Esophagus squamous epithelium (tissue), 5 donors: Measurements from ENCODE around the gene IDH3A. TPM values are rescaled to one million over a fixed set of nuclear protein-coding genes. Genes with fewer than 3 reads are reported as not detected.
"Not testable (repeated sequence)": the region's sequence is repeated elsewhere in the genome, so short reads cannot be mapped to it uniquely, and the experiment has no call there.

ENCODE experiments used
- DNase-seq: peaks from one replicate; lab custom pipeline; 2025; lab: John Stamatoyannopoulos, UW
- H3K27ac ChIP-seq, 4 donors: fragments of 200-600 bp; sonication (generic); one replicate each; pipeline ENCODE4 v1.5.1; 2016 to 2019; ENCODE audit warnings: mild to moderate bottlenecking in 1 of 4
- H3K27me3 ChIP-seq, 4 donors: fragments of 200-600 bp; sonication (generic); 1 replicate in 3 of 4; 2 replicates in 1 of 4; pipeline versions ENCODE4 v1.5.1 to v1.6.0; 2017 to 2021; ENCODE audit warnings: antibody characterized with exemption in 1 of 4
- H3K36me3 ChIP-seq, 3 donors: fragments of 200-600 bp; sonication (generic); one replicate each; pipeline ENCODE4 v1.5.1; 2016 to 2019
- H3K4me1 ChIP-seq, 3 donors: fragments of 200-600 bp; sonication (generic); one replicate each; pipeline ENCODE4 v1.5.1; 2017 to 2019
- H3K4me3 ChIP-seq, 4 donors: fragments of 200-600 bp; sonication (generic); 1 replicate in 3 of 4; 2 replicates in 1 of 4; pipeline ENCODE4 v1.5.1; 2016 to 2019; ENCODE audit warnings: mild to moderate bottlenecking in 2 of 4, moderate library complexity in 1 of 4
- H3K9me3 ChIP-seq, 3 donors: fragments of 200-600 bp; sonication (generic); one replicate each; pipeline ENCODE4 v1.5.1; 2016 to 2019
- CTCF ChIP-seq, 6 experiments: fragments of 450-650 bp in 4 of 6; fragments of 200-600 bp in 2 of 6; sonication (generic) in 2 of 6; IDR thresholded peaks; one replicate each; pipeline ENCODE4 v1.5.1; 2016 to 2019; ENCODE audit warnings: antibody characterized with exemption in 6 of 6, mild to moderate bottlenecking in 4 of 6, moderate library complexity in 4 of 6
- POLR2A ChIP-seq, 4 donors: fragments of 450-650 bp; IDR thresholded peaks; one replicate each; pipeline ENCODE4 v1.6.1; 2017; ENCODE audit warnings: antibody characterized with exemption in 4 of 4, mild to moderate bottlenecking in 4 of 4, moderate library complexity in 3 of 4
- WGBS, 2 donors: methylation state at CpG; one replicate each; pipeline ENCODE4 v1.1.5; 2018; 5-methylcytosine and 5-hydroxymethylcytosine counted together
- intact Hi-C: fragments of 100-400 bp; cut with DNase I; formaldehyde crosslinking; loops from one replicate; pipeline ENCODE4 v1.15.0; 2022
- total RNA-seq, 4 donors: library from RNA; depleted of rRNA; stranded (reverse); fragments of >200 nt; gene quantifications; one replicate each; pipeline ENCODE4 v1.1.0, GENCODE V29; 2016
- donor health status: DM: yes; HTN: yes; CAD: no.

Gene IDH3A
- total RNA-seq, 4 donors from 2014 or later: 50.7 to 114 (median 83.8) TPM

- Histone ChIP-seq H3K4me3 (peak overlapping the region; percentile 67 to 94 (median 85)), H3K9me3 (no peaks in the 10 kb centered on the region), H3K27me3 (no peaks in the 10 kb centered on the region), H3K4me1 (peaks cover 5 to 54% (median 26%) of the 10 kb centered on the region in 3 donors), H3K36me3 (peaks cover 0 to 3% (median 0%) of the 10 kb centered on the region in 3 donors), H3K27ac (peak overlapping the region; percentile 74 to 94 (median 92))
- TF ChIP-seq CTCF (IDR thresholded peaks at IDR 0.05) (no peak), POLR2A (IDR thresholded peaks at IDR 0.05) (no peak)
- WGBS, 2 donors: 12 to 22% methylated on average over 9 to 14 of the region's 14 CpGs
- intact Hi-C loops: no loop called here
- no peak for DNase-seq
Observed at GRCh38 chr15:78148392-78149067, 632 bp upstream of the IDH3A start.

GRCh38 chr15:78149805-78150751 is 916 bp downstream of the IDH3A start:
- H3K4me3 ChIP-seq: peak overlapping the region; percentile 67 to 94 (median 85)

GRCh38 chr15:78151075-78151474 is 1.9 kb downstream of the IDH3A start:
- H3K4me1 ChIP-seq: peaks cover 11 to 68% (median 34%) of the 10 kb centered on the region in 3 donors
- H3K9me3 ChIP-seq, H3K27ac ChIP-seq, DNase-seq, intact Hi-C loops, H3K36me3 ChIP-seq, H3K27me3 ChIP-seq, H3K4me3 ChIP-seq: not testable (repeated sequence)
- 91 to 95% methylated on average over 6 to 8 of the region's 8 CpGs for WGBS, 2 donors

More at GRCh38 chr15:78149805-78150751, 916 bp downstream of the IDH3A start:
- H3K27ac ChIP-seq: peak overlapping the region; percentile 80 to 94 (median 92)
- no peaks in the 10 kb centered on the region for H3K9me3 ChIP-seq
- peaks cover 0 to 3% (median 0%) of the 10 kb centered on the region in 3 donors for H3K36me3 ChIP-seq
- no peaks in the 10 kb centered on the region for H3K27me3 ChIP-seq
- no peak for DNase-seq
- TF ChIP-seq POLR2A (IDR thresholded peaks at IDR 0.05) (no peak), CTCF (IDR thresholded peaks at IDR 0.05) (no peak)
- WGBS, 2 donors: 6 to 8% methylated on average over 20 of the region's 20 CpGs
- intact Hi-C loops: no loop called here
- peaks cover 5 to 61% (median 28%) of the 10 kb centered on the region in 3 donors for H3K4me1 ChIP-seq

GRCh38 chr15:78154955-78155354 is 5.8 kb downstream of the IDH3A start:
- H3K4me1 ChIP-seq: peaks cover 14 to 49% (median 25%) of the 10 kb centered on the region in 3 donors
- H3K27me3 ChIP-seq: no peaks in the 10 kb centered on the region
- no peaks in the 10 kb centered on the region for H3K9me3 ChIP-seq
- H3K4me3 ChIP-seq: no peak overlapping the region
- WGBS, 2 donors: 72 to 81% methylated on average over 3 of the region's 3 CpGs
- peak overlapping the region in 3 of 4 donors; percentile 9 to 53 (median 50) for H3K27ac ChIP-seq
- H3K36me3 ChIP-seq: peaks cover 6 to 26% (median 11%) of the 10 kb centered on the region in 3 donors
- intact Hi-C loops: no loop called here
- TF ChIP-seq POLR2A (IDR thresholded peaks at IDR 0.05) (no peak), CTCF (IDR thresholded peaks at IDR 0.05) (no peak)
- DNase-seq: no peak

GRCh38 chr15:78155355-78155939 is 6.3 kb downstream of the IDH3A start:
- Histone ChIP-seq H3K4me3 (no peak overlapping the region), H3K4me1 (peaks cover 10 to 44% (median 20%) of the 10 kb centered on the region in 3 donors), H3K36me3 (peaks cover 7 to 31% (median 15%) of the 10 kb centered on the region in 3 donors), H3K27me3 (no peaks in the 10 kb centered on the region), H3K9me3 (no peaks in the 10 kb centered on the region), H3K27ac (peak overlapping the region; percentile 5 to 53 (median 43))
- 60 to 61% methylated on average over 4 of the region's 4 CpGs for WGBS, 2 donors
- intact Hi-C loops: no loop called here
- DNase-seq: no peak
- TF ChIP-seq POLR2A (IDR thresholded peaks at IDR 0.05) (no peak), CTCF (IDR thresholded peaks at IDR 0.05) (no peak)
